Colon (tissue), 2 donors: ENCODE measurements around the gene MSI2.

Source experiments
- FAIRE-seq: peaks from 2 replicates; lab custom pipeline; 2012; peaks lifted over from hg19 to GRCh38; lab: Jason Lieb, UNC
- donor health status: control.
- donor health status: control.

The MSI2 gene

DNA sequence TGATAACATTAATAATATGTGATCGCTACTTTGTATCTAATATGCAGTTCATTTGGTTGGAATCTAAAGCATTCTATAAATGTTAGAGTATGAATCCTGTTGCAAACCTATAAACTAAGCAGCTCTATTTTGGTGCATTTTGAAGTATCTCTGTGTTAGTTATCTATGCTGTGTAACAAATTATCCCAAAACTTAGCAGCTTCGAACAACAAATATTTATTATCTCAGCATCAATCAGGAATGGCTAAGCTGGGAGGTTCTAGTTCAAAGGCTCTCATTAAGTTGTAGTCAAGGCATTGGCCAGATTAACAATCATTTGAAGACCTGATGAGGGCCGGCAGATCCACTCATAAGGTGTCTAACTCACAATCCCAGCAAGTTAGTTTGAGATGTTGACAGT is 10.1 kb upstream of the MSI2 start:
- FAIRE-seq: no peak

DNA sequence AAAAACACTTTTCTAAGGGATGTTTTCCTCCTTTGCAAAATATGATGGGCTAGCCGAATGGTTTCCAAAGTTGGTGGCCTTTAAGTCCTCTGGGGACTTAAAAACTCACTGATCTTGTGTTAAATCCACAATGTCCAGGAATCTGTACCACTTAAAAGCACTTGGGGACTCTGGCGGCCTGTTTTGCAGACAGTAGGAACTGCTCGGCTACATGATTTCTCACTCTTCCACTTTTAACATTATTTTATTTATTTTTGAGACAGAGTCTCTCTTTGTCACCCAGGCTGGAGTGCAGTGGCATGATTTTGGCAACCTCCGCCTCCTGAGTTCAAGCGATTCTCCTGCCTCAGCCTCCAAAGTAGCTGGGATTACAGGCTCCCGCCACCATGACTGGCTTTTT is 9.1 kb upstream of the MSI2 start:
- FAIRE-seq: no peak

- FAIRE-seq: no peak
These were observed 8.4 kb upstream of the MSI2 start for GRCh38 chr17:57247913-57248312.

DNA sequence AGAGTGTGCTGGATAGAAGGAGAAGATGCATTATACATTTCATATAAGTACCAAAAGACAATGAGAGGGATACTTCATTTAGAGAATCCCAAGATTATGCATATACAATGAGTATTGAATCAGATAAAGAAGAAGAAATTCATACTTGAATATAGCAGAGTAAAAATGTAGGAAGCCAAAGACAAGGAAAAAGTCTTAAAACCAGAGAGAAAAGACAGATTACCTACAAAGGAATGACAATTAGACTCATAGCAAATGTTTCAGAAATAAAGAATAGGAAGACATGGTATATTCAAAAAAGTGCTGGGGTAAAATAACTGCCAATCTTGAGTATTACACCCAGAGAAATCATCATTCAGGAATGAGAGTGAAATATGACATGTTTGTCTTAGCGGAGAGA is 6.8 kb upstream of the MSI2 start:
- no peak for FAIRE-seq

GRCh38 chr17:57251211-57251787 is 5.0 kb upstream of the MSI2 start:
- no peak for FAIRE-seq

DNA sequence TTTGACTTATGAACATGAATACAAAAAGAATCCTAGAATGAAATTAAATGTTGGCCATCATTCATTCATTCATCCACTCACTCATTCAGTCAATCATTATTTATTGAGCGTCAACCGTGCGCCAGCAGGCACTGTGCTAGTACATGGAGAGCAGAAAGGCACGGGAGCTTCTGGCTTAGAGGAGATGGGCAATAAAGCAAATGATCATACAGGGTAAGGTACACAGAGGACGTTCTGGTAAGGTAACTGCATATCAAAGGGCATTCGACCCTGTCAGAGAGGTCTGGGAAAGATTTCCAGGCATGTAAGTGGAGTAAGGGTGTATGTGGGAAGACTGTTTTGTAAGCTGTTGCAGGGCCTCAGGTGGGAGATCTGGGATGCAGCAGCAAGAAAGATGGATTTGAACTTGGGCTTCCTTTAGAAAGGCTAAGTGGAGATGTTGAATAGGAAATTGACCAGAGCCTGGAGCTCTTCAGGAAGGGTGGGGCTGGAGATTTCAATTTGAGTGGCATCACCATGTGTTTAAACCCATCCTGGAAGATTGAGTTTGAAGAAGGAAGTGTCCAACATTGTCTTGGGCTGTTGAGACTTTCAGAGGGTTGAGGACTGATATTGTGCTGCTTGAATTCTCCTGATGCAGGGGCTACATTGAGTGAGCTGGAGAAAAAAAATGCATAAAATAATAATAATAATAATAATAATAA is 2.8 kb upstream of the MSI2 start:
- FAIRE-seq: no peak

DNA sequence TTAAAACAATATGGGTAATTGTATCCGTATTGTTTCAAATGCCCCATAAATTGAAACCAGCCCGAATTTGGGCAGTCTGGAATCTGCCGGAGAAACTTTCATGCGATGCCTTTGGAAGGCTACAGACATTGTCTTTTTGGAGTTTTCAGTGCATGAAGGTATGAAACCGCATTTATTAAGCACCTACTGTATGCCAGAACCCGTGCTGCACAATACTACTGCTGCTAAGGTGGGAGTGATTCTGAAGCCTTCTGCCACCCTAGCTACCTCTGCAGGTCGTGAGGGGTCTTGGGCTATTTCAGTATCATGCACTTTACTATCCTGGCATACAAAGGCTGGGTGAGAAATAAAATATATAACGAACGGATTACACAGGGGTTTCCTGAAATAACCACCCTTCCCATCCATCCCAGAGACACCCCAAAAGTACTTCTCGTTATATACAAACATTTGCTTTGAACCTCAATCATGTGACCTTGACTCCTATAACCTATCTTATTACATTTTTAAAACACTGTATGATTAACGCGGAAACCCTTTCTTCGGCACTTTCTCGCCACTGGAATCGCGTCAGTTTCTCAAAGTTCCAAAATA is 1.0 kb upstream of the MSI2 start:
- FAIRE-seq: no peak

- no peak for FAIRE-seq
These were observed 387 bp downstream of the MSI2 start for GRCh38 chr17:57256708-57257112.

DNA sequence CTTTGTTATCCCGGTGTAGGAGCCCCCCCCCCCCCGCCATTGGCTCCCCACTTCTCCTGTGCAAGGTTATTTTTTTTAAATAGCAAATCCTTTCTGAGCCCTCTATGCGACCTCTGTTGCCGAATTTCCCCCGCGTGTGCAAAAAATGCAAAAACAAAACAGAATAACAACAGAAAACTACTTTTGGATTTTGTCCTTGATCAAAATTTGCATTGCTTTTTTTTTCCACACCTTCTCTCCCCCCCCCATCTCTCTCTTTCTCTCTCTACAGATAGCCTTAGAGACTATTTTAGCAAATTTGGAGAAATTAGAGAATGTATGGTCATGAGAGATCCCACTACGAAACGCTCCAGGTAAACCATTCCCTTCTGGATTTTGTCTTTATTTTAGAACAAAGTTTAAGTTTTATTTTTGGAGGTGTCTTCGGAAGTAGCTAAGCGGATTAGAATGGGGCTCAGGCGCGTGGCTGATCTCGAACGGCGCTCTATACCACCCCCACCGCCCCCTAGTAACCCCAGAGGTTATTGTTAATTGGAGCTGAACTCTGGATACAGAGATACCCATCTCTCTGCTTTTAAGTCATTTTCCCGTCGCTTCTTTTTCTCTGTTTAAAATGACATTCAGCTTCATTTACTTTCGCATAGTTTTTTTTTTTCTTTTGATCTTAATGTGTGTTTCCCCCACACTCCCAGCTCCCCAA is 1.0 kb downstream of the MSI2 start:
- FAIRE-seq: no peak

DNA sequence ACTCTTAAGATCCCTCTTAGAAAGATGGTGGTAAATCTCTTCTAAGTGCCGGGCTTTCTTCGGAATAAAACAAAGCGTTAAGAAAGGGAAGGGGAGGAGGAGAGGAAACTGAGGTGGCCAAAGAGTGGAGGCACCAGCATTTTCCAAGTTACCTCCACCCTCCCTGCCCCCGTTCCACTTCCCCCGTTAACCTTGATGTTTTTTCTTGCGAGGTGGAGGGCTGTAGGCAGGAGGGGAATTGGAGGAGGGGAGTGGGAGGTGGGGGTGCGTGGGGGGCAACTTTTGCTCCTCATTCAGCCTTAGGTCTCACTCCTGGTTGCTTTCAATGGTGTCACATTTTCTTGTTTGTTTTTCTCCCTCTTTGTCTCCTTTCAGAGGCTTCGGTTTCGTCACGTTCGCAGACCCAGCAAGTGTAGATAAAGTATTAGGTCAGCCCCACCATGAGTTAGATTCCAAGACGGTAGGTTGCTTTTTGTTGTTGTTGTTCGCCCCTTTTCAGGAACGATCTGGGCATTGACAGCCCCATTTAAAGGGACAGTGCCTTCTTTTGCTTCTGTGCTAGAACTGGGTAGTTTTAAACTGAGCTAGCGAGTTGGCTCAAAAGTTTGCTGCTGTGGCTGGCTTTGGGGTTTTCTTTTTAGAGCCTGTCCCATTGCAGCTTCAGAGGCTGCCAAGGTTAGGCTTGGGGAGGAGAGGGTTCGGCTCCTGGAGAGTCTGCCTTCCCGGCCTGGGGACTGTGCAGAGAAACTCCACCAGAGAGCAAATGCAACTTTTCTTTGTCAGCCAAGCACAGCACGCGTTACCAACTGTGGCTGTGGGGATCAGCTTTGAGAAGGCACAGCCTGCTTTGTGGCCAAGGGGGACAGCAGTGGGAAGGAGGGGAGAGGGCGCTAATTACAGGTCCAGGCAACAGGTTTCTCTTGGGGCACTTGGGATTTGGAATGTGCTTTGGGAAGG is 1.9 kb downstream of the MSI2 start:
- FAIRE-seq: no peak

DNA sequence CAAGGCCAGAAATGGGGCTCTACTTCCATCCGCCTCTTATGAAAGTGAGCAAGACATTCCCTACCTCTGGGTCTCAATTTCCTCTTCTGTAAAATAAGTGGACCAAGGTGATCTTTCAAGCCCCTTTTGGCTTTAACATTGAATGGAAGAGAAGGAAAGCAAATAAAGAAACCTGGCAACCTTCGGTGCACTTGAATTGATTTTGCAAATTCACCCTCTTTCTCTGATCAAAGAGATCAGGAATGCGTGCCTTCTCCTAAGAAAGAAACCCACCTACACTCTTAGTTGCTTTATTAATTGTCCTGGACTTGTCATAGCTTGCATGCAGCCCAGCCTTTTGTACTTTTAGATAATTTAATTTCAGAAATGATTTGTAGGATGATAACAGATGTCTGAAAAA is 3.0 kb downstream of the MSI2 start:
- no peak for FAIRE-seq

DNA sequence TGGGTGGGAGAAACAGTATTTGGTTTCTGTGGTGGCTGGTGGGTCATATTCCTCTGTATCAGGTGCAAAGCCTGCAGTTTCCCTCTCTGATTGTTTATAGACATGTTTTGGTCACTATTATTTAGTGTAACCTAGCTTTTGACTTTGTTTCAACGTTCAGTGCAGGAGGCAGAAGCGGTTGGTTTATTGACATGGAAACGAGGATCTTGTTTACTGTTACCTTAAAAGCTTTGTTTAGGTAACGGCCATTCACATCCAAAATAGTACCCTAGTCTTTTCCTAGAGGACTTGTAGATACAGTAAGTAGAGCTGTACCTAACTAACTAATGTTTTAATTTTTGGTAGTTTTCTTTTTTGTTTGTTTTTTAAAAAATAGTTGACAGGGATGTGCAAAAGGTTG is 3.5 kb downstream of the MSI2 start:
- no peak for FAIRE-seq

GRCh38 chr17:57260325-57261083 is 4.2 kb downstream of the MSI2 start:
- FAIRE-seq: no peak

- no peak for FAIRE-seq
These were observed 4.8 kb downstream of the MSI2 start for GRCh38 chr17:57261084-57261461.

GRCh38 chr17:57262557-57262956 is 6.2 kb downstream of the MSI2 start:
- no peak for FAIRE-seq

DNA sequence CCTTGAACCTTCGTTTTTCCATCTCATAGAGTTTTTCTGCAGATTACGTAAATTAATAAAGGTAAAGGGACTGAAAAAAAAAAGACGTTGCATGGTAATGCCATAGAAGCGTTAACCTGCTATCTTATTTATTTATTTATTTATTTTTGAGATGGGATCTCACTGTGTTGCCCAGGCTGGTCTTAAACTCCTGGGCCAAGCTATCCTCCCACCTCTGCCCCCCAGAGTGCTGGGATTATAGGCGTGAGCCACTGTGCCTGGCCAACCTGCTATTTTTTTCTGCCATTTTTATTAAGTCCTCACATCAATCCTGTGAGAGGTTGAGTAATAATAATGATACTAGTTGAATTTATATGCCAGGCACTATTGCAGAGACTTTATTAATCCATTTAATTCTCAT is 7.9 kb downstream of the MSI2 start:
- no peak for FAIRE-seq

- no peak for FAIRE-seq
These were observed 8.5 kb downstream of the MSI2 start for GRCh38 chr17:57264776-57265175.

DNA sequence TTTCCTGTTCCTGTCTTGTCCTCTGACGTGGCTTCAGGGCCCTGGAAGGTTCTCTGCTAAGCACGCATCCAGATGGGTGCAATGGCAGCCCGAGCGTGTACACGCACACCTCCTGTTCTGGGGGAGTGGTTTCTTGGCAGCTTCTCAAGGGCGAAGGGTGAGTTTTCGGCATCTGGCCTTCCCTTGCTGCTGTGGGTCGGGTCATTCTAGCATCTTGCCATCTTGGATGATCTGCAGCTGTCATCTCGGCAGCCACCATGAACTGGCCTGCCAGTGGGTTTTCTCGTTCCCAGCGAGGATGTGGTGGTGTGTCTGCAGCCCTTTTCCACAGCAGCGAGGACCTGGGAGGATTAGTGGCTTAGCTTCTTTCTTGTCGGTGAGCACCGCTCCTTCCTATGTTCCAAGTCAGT is 10.6 kb downstream of the MSI2 start:
- no peak for FAIRE-seq

DNA sequence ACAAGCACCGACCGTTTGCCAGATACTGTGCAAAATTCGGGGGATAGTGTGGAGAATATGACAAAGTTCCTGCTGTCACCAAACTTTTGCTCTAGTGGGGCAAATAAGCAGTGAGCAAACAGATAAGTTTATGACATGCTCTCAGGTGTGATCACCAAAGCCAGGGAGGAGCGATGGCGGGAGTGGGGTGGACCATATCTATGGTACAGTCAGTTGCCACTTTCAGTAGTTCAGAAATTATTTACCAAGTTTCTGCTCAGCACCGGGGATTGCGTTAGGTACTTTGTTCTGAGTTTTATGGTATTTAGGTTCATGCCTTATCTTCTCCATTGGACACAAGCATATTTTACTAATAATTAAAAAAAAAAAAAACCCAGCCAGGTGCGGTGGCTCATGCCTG is 11.9 kb downstream of the MSI2 start:
- no peak for FAIRE-seq

DNA sequence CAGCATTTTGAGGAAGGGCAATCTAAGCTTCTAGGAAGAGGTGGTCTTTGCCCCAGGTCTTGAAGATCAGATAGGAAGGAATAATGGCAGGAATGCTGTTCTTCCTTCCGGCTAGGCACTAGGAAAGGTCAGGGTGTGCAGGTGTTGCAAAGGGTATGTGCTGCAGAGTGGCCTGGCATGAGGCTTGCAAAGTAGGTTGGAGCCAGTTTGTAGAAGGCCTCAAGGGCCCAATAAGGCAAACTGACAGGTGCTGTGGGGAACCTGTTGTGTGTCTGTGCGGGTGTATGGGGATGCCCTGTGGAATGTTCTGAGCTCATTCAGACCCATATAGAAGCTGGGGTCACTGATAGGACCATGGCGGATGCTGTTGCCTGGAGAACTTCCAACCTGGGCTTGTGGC is 12.7 kb downstream of the MSI2 start:
- FAIRE-seq: no peak

- FAIRE-seq: no peak
These were observed 13.4 kb downstream of the MSI2 start for GRCh38 chr17:57269598-57270255.
